Ovary (tissue), 9 donors: ENCODE measurements around the gene STK32C. TPM values are rescaled to one million over a fixed set of nuclear protein-coding genes. Genes with fewer than 3 reads are reported as not detected.
A peak's percentile ranks its signal among the peaks of the same experiment; 100 is the strongest.

Experiments used
- DNase-seq, 5 donors: peaks; one replicate each; pipeline ENCODE4 v3.0.0-alpha.2; 2019 to 2020
- H3K27ac ChIP-seq, 2 donors: fragments of 200-600 bp; one replicate each; pipeline versions ENCODE4 v1.5.1 to v1.8.0; 2019 to 2022
- H3K27me3 ChIP-seq: fragments of 200-600 bp; one replicate; pipeline ENCODE4 v1.8.0; 2022
- H3K36me3 ChIP-seq: fragments of 200-600 bp; sonication (generic); one replicate; pipeline ENCODE4 v1.5.1; 2019
- H3K4me1 ChIP-seq: one replicate; pipeline ENCODE4 v1.8.1; 2013; ENCODE audit warnings: mild to moderate bottlenecking, moderate library complexity; ENCODE audit not compliant: insufficient read depth
- H3K4me3 ChIP-seq: fragments of 200-600 bp; sonication (generic); one replicate; pipeline ENCODE4 v1.5.1; 2017
- H3K9me3 ChIP-seq, 2 donors: fragments of 200-600 bp in 1 of 2; sonication (generic) in 1 of 2; one replicate each; pipeline versions ENCODE4 v1.5.1 to v1.8.1; 2013 to 2019; ENCODE audit warnings: mild to moderate bottlenecking in 1 of 2, moderate library complexity in 1 of 2
- CTCF ChIP-seq, 3 donors: fragments of 450-650 bp in 2 of 3; fragments of 200-600 bp in 1 of 3; IDR thresholded peaks; one replicate each; pipeline versions ENCODE4 v1.5.1 to v1.8.0; 2016 to 2022; ENCODE audit warnings: antibody characterized with exemption in 3 of 3, mild to moderate bottlenecking in 1 of 3
- EP300 ChIP-seq: sonication (generic); formaldehyde crosslinking; IDR thresholded peaks from one replicate; pipeline ENCODE4 v1.6.1; 2017; ENCODE audit warnings: antibody characterized with exemption
- POLR2A ChIP-seq: fragments of 450-650 bp; IDR thresholded peaks from one replicate; pipeline ENCODE4 v1.6.1; 2017; ENCODE audit warnings: antibody characterized with exemption, mild to moderate bottlenecking, moderate library complexity
- WGBS, 3 donors: extraction: QIAGEN DNeasy Blood & Tissue Kit in 1 of 3; methylation state at CpG; one replicate each; pipeline versions ENCODE4 v1.1.5 to v1.1.7; 2013 to 2017; 5-methylcytosine and 5-hydroxymethylcytosine counted together
- intact Hi-C, 4 donors: fragments of 100-400 bp; cut with DNase I; formaldehyde crosslinking; loops; one replicate each; pipeline versions ENCODE4 v1.11.0 to v1.15.1; 2022 to 2023
- polyA plus RNA-seq, 2 donors: library from polyadenylated mRNA; stranded (reverse); fragments of 200-250 nt in 1 of 2; fragments of 350-450 nt in 1 of 2; fragmentation: Illumina TruSeq in 1 of 2; extraction: RNeasy Lipid Tissue Mini Kit (QIAGEN cat#74804) in 1 of 2; gene quantifications; one replicate each; pipeline ENCODE4 v1.2.3, GENCODE V29; 2013 to 2014
- total RNA-seq, 7 donors: library from RNA; depleted of rRNA in 2 of 7; stranded (reverse); fragments of >200 nt in 2 of 7; fragmentation: NEBNext Ultra II Directional in 3 of 7; extraction: Animal tissue kit (Norgen Biotek cat#: 25700) in 3 of 7; gene quantifications; one replicate each; pipeline versions ENCODE4 v1.1.0 to v1.2.4, GENCODE V29; 2016 to 2023
- donor health status: DM: no; HTN: no; CAD: no; lungs with moderate emphysema.
- donor health status: DM: no; HTN: no; CAD: no.
- donor health status: Bipolar disorder and iron deficiency.
- donor health status: DM: yes; HTN: yes; CAD: no.
- donor health status: DM: no; HTN: no; CAD: no.
- donor health status: DM: yes; HTN: yes; CAD: no.

STK32C gene
- total and polyA plus RNA-seq, 9 donors: 2.6 to 13.8 (median 8.8) TPM

GRCh38 chr10:132266594-132267161, 41.1 kb downstream of the STK32C start:
- Histone ChIP-seq H3K4me3 (no peak overlapping the region), H3K9me3 (no peaks in the 10 kb centered on the region), H3K36me3 (no peaks in the 10 kb centered on the region), H3K27ac (no peak overlapping the region), H3K27me3 (no peaks in the 10 kb centered on the region), H3K4me1 (peaks cover 7% of the 10 kb centered on the region)
- intact Hi-C loops: no loop called here
- WGBS, 3 donors: 4 to 15% (median 12%) methylated on average over 13 to 25 of the region's 25 CpGs
- TF ChIP-seq POLR2A: no peak
- TF ChIP-seq CTCF (IDR thresholded peaks at IDR 0.05): no peak
- no peak for TF ChIP-seq EP300
- DNase-seq: peak in 1 of 5 donors; percentile 26

GRCh38 chr10:132265890-132266496, 41.8 kb downstream of the STK32C start:
- peaks cover 7% of the 10 kb centered on the region for H3K4me1 ChIP-seq
- 17 to 35% (median 20%) methylated on average over 15 of the region's 15 CpGs for WGBS, 3 donors
- intact Hi-C loops: no loop called here
- H3K4me3 ChIP-seq: no peak overlapping the region
- DNase-seq: no peak
- no peak for TF ChIP-seq CTCF (IDR thresholded peaks at IDR 0.05)
- TF ChIP-seq EP300: no peak
- no peak for TF ChIP-seq POLR2A
- H3K27ac ChIP-seq: no peak overlapping the region
- H3K36me3 ChIP-seq: no peaks in the 10 kb centered on the region
- H3K9me3 ChIP-seq: no peaks in the 10 kb centered on the region
- no peaks in the 10 kb centered on the region for H3K27me3 ChIP-seq

GRCh38 chr10:132264966-132265889, 42.5 kb downstream of the STK32C start:
- Histone ChIP-seq H3K4me3 (no peak overlapping the region), H3K9me3 (no peaks in the 10 kb centered on the region), H3K4me1 (peaks cover 7% of the 10 kb centered on the region), H3K27me3 (no peaks in the 10 kb centered on the region), H3K36me3 (no peaks in the 10 kb centered on the region), H3K27ac (no peak overlapping the region)
- intact Hi-C loops: no loop called here
- TF ChIP-seq POLR2A: no peak
- TF ChIP-seq EP300: no peak
- TF ChIP-seq CTCF (IDR thresholded peaks at IDR 0.05): no peak
- 64 to 73% (median 66%) methylated on average over 31 to 32 of the region's 32 CpGs for WGBS, 3 donors
- peak in 2 of 5 donors; percentile 6 to 32 for DNase-seq

- DNase-seq: peak in 2 of 5 donors; percentile 4 to 15
- H3K27ac ChIP-seq: no peak overlapping the region
- no peaks in the 10 kb centered on the region for H3K9me3 ChIP-seq
- peaks cover 7% of the 10 kb centered on the region for H3K4me1 ChIP-seq
- 83 to 89% (median 85%) methylated on average over 16 of the region's 16 CpGs for WGBS, 3 donors
- TF ChIP-seq POLR2A (no peak), EP300 (no peak), CTCF (IDR thresholded peaks at IDR 0.05) (no peak)
- no peaks in the 10 kb centered on the region for H3K36me3 ChIP-seq
- intact Hi-C loops: no loop called here
- H3K4me3 ChIP-seq: no peak overlapping the region
- no peaks in the 10 kb centered on the region for H3K27me3 ChIP-seq
These were observed 43.3 kb downstream of the STK32C start for GRCh38 chr10:132264306-132264950.
